ENCODE results near the gene COQ7. TPM values are rescaled to one million over a fixed set of nuclear protein-coding genes. Genes with fewer than 3 reads are reported as not detected.

Gene COQ7
- total RNA-seq, 1 experiment from 2014 or later: 33.8 TPM

- DNase-seq (ENCODE audit: extremely low read depth, low read depth): no peak
Measured at GRCh38 chr16:19085679-19086200, 18.3 kb downstream of the COQ7 start.

GRCh38 chr16:19086322-19087199 is 19.1 kb downstream of the COQ7 start:
- DNase-seq (ENCODE audit: extremely low read depth, low read depth): peak; percentile 90

- no peak for DNase-seq (ENCODE audit: extremely low read depth, low read depth)
Measured at GRCh38 chr16:19088341-19088916, 21.0 kb downstream of the COQ7 start.

- DNase-seq (ENCODE audit: extremely low read depth, low read depth): no peak
Measured at GRCh38 chr16:19089410-19089955, 22.1 kb downstream of the COQ7 start.

GRCh38 chr16:19090916-19091315 is 23.5 kb downstream of the COQ7 start:
- no peak for DNase-seq (ENCODE audit: extremely low read depth, low read depth)

GRCh38 chr16:19092653-19093410 is 25.4 kb downstream of the COQ7 start:
- DNase-seq (ENCODE audit: extremely low read depth, low read depth): no peak

- DNase-seq (ENCODE audit: extremely low read depth, low read depth): no peak
Measured at GRCh38 chr16:19093631-19094541, 26.5 kb downstream of the COQ7 start.

GRCh38 chr16:19094542-19095365 is 27.3 kb downstream of the COQ7 start:
- peak; percentile 71 for DNase-seq (ENCODE audit: extremely low read depth, low read depth)

- DNase-seq (ENCODE audit: extremely low read depth, low read depth): no peak
Measured at GRCh38 chr16:19095654-19096053, 28.2 kb downstream of the COQ7 start.

GRCh38 chr16:19098173-19098572 is 30.8 kb downstream of the COQ7 start:
- no peak for DNase-seq (ENCODE audit: extremely low read depth, low read depth)

- DNase-seq (ENCODE audit: extremely low read depth, low read depth): no peak
Measured at GRCh38 chr16:19102187-19102872, 34.9 kb downstream of the COQ7 start.

- DNase-seq (ENCODE audit: extremely low read depth, low read depth): no peak
Measured at GRCh38 chr16:19104607-19105006, 37.2 kb downstream of the COQ7 start.

GRCh38 chr16:19105131-19105530 is 37.7 kb downstream of the COQ7 start:
- DNase-seq (ENCODE audit: extremely low read depth, low read depth): no peak

GRCh38 chr16:19105891-19106624 is 38.6 kb downstream of the COQ7 start:
- no peak for DNase-seq (ENCODE audit: extremely low read depth, low read depth)

- no peak for DNase-seq (ENCODE audit: extremely low read depth, low read depth)
Measured at GRCh38 chr16:19106625-19107020, 39.2 kb downstream of the COQ7 start.

- no peak for DNase-seq (ENCODE audit: extremely low read depth, low read depth)
Measured at GRCh38 chr16:19108409-19109287, 41.2 kb downstream of the COQ7 start.

GRCh38 chr16:19109288-19109664 is 41.9 kb downstream of the COQ7 start:
- no peak for DNase-seq (ENCODE audit: extremely low read depth, low read depth)

Measured in NCI-H460 (cell line).